H1 (cell line): ENCODE data around the gene TCF4. TPM values are rescaled to one million over a fixed set of nuclear protein-coding genes. Genes with fewer than 3 reads are reported as not detected.

ENCODE experiments used
- CTCF ChIA-PET: fragments of 300-600 bp; sonication (Branson Sonifier 250); formaldehyde crosslinking; loops from one replicate; lab custom pipeline; 2021; ENCODE audit not compliant: partially characterized antibody; lab: Charles Lee
- POLR2A ChIA-PET: fragments of 300-600 bp; sonication (Branson Sonifier 250); formaldehyde crosslinking; loops from one replicate; lab custom pipeline; 2021; ENCODE audit warnings: inconsistent platforms; ENCODE audit not compliant: partially characterized antibody; lab: Charles Lee
- DNase-seq, 2 experiments: peaks; one replicate each; pipeline versions ENCODE4 v3.0.0 to v3.0.0-alpha.2; 2010 to 2022; ENCODE audit warnings: low spot score in 2 of 2, low read depth in 1 of 2, mixed read lengths in 1 of 2
- FAIRE-seq: peaks from 2 replicates; lab custom pipeline; 2011; peaks lifted over from hg19 to GRCh38; lab: Jason Lieb, UNC
- H2AFZ ChIP-seq: 2 replicates; pipeline ENCODE4 v1.8.1; 2012; ENCODE audit warnings: low read length, inconsistent platforms
- H2AK5ac ChIP-seq: 2 replicates; pipeline ENCODE4 v1.6.1; 2013; ENCODE audit warnings: low read depth, low read length
- H2BK120ac ChIP-seq: replicated peaks from 2 replicates; pipeline ENCODE3; 2013; ENCODE audit warnings: low read depth, low read length, inconsistent platforms
- H2BK12ac ChIP-seq: 2 replicates; pipeline ENCODE4 v1.6.1; 2013; ENCODE audit warnings: low read depth, low read length
- H2BK15ac ChIP-seq: 2 replicates; pipeline ENCODE4 v1.6.1; 2013; ENCODE audit warnings: low read length
- H2BK20ac ChIP-seq: 2 replicates; pipeline ENCODE4 v1.6.1; 2013; ENCODE audit warnings: low read length
- H2BK5ac ChIP-seq: 2 replicates; pipeline ENCODE4 v1.6.1; 2013; ENCODE audit warnings: low read depth, low read length
- H3K14ac ChIP-seq: 2 replicates; pipeline ENCODE4 v1.6.1; 2013; ENCODE audit warnings: inconsistent platforms; ENCODE audit not compliant: insufficient read length
- H3K18ac ChIP-seq: 2 replicates; pipeline ENCODE4 v1.6.1; 2013; ENCODE audit warnings: low read length; ENCODE audit errors: extremely low read depth
- H3K23ac ChIP-seq: 2 replicates; pipeline ENCODE4 v1.6.1; 2013; ENCODE audit warnings: inconsistent platforms; ENCODE audit not compliant: insufficient read length
- H3K23me2 ChIP-seq: 2 replicates; pipeline ENCODE4 v1.6.1; 2013; ENCODE audit warnings: low read depth, low read length
- H3K27ac ChIP-seq: 2 replicates; pipeline ENCODE4 v1.6.1; 2011; ENCODE audit warnings: low read depth, low read length, inconsistent platforms
- H3K27me3 ChIP-seq, 4 experiments: replicated peaks in 1 of 4; 1 replicate in 1 of 4; 2 replicates in 3 of 4; pipeline versions ENCODE4 v1.6.1 to v1.8.1; 2011 to 2013; ENCODE audit warnings: low read length in 3 of 4, mild to moderate bottlenecking in 3 of 4, inconsistent platforms in 2 of 4, mixed read lengths in 2 of 4, moderate library complexity in 1 of 4; ENCODE audit not compliant: control insufficient read depth in 3 of 4, insufficient read depth in 3 of 4; ENCODE audit errors: extremely low read depth in 1 of 4
- H3K36me3 ChIP-seq, 4 experiments: 2 replicates each; pipeline versions ENCODE4 v1.6.1 to v1.8.1; 2011 to 2013; ENCODE audit warnings: mild to moderate bottlenecking in 4 of 4, low read length in 3 of 4, moderate library complexity in 2 of 4, control low read depth in 1 of 4, inconsistent platforms in 1 of 4; ENCODE audit not compliant: insufficient read depth in 4 of 4, control insufficient read depth in 2 of 4
- H3K4ac ChIP-seq: replicated peaks from 2 replicates; pipeline ENCODE3; 2013; ENCODE audit warnings: low read length, low read depth, mixed read lengths, inconsistent platforms; ENCODE audit not compliant: insufficient read length
- H3K4me1 ChIP-seq, 4 experiments: replicated peaks in 1 of 4; 1 replicate in 1 of 4; 2 replicates in 3 of 4; pipeline versions ENCODE4 v1.6.1 to v1.8.1; 2011 to 2013; ENCODE audit warnings: low read length in 3 of 4, inconsistent platforms in 2 of 4, mixed read lengths in 1 of 4; ENCODE audit not compliant: insufficient read depth in 4 of 4, control insufficient read depth in 3 of 4
- H3K4me2 ChIP-seq, 2 experiments: 2 replicates each; pipeline versions ENCODE4 v1.6.1 to v1.8.1; 2011 to 2013; ENCODE audit warnings: low read depth in 2 of 2, low read length in 2 of 2, control low read depth in 1 of 2, inconsistent platforms in 1 of 2, mild to moderate bottlenecking in 1 of 2; ENCODE audit not compliant: insufficient read depth in 1 of 2
- H3K4me3 ChIP-seq, 4 experiments: fragments of 200-600, 300-600 bp in 1 of 4; sonication (generic), shearing (Covaris generic), sonication (Bioruptor Twin) in 1 of 4; 2 replicates each; pipeline versions ENCODE4 v1.5.1 to v1.8.1; 2011 to 2016; ENCODE audit warnings: low read length in 4 of 4, low read depth in 3 of 4, control low read depth in 2 of 4, inconsistent platforms in 2 of 4, mild to moderate bottlenecking in 2 of 4, mixed read lengths in 1 of 4, moderate library complexity in 1 of 4; ENCODE audit not compliant: insufficient read depth in 2 of 4; ENCODE audit errors: extremely low read depth in 1 of 4
- H3K56ac ChIP-seq: replicated peaks from 2 replicates; pipeline ENCODE3; 2013; ENCODE audit warnings: low read depth, mild to moderate bottlenecking, mixed read lengths, low read length, inconsistent platforms; ENCODE audit not compliant: insufficient read length
- H3K79me1 ChIP-seq: 2 replicates; pipeline ENCODE4 v1.6.1; 2013; ENCODE audit warnings: low read depth, low read length, control low read depth
- H3K79me2 ChIP-seq, 2 experiments: 2 replicates each; pipeline versions ENCODE4 v1.6.1 to v1.8.1; 2012 to 2013; ENCODE audit warnings: low read length in 2 of 2, mild to moderate bottlenecking in 2 of 2, inconsistent platforms in 1 of 2; ENCODE audit not compliant: insufficient read depth in 2 of 2, control insufficient read depth in 1 of 2
- H3K9ac ChIP-seq, 4 experiments: replicated peaks in 1 of 4; 1 replicate in 1 of 4; 2 replicates in 3 of 4; pipeline versions ENCODE4 v1.6.1 to v1.8.1; 2011 to 2013; ENCODE audit warnings: low read depth in 3 of 4, low read length in 3 of 4, control low read depth in 2 of 4, mild to moderate bottlenecking in 2 of 4, moderate library complexity in 2 of 4, inconsistent platforms in 1 of 4; ENCODE audit errors: extremely low read depth in 1 of 4
- H3K9me3 ChIP-seq, 2 experiments: 2 replicates each; pipeline versions ENCODE4 v1.6.1 to v1.8.1; 2012 to 2013; ENCODE audit warnings: mild to moderate bottlenecking in 2 of 2, moderate library complexity in 2 of 2, control low read depth in 1 of 2, inconsistent platforms in 1 of 2, low read depth in 1 of 2, low read length in 1 of 2, mixed read lengths in 1 of 2; ENCODE audit not compliant: insufficient read depth in 2 of 2
- H4K20me1 ChIP-seq, 2 experiments: replicated peaks in 1 of 2; 2 replicates each; pipeline versions ENCODE3 to v1.8.1; 2011 to 2013; ENCODE audit warnings: inconsistent platforms in 2 of 2, low read length in 2 of 2, mild to moderate bottlenecking in 1 of 2; ENCODE audit not compliant: insufficient read depth in 2 of 2, control insufficient read depth in 1 of 2
- H4K5ac ChIP-seq: 2 replicates; pipeline ENCODE4 v1.6.1; 2013; ENCODE audit warnings: low read length, low read depth, mixed read lengths, inconsistent platforms; ENCODE audit not compliant: insufficient read length
- H4K8ac ChIP-seq: 2 replicates; pipeline ENCODE4 v1.8.0; 2013; ENCODE audit warnings: mild to moderate bottlenecking, moderate library complexity, low read length, inconsistent platforms; ENCODE audit not compliant: insufficient read depth; ENCODE audit errors: extremely low read depth
- H4K91ac ChIP-seq: replicated peaks from 2 replicates; pipeline ENCODE3; 2013; ENCODE audit warnings: low read length, mixed read lengths, inconsistent platforms; ENCODE audit not compliant: insufficient read length
- CEBPB ChIP-seq: IDR thresholded peaks from 2 replicates; pipeline ENCODE4 v1.6.1; 2012; ENCODE audit warnings: low read depth, low read length
- CHD2 ChIP-seq: IDR thresholded peaks from 2 replicates; pipeline ENCODE4 v1.6.1; 2012; ENCODE audit warnings: low read length, improper control_type of control experiment
- EZH2 ChIP-seq: fragments of 200-600 bp; sonication (generic); IDR thresholded peaks from 2 replicates; pipeline ENCODE4 v1.7.1; 2012; ENCODE audit warnings: low read depth, mild to moderate bottlenecking, moderate library complexity, low read length, inconsistent platforms; ENCODE audit not compliant: severe bottlenecking
- HDAC6 ChIP-seq: IDR thresholded peaks from one replicate; pipeline ENCODE4 v1.7.1; 2012; ENCODE audit warnings: low read depth, mild to moderate bottlenecking, inconsistent platforms, low read length, moderate library complexity
- MAFK ChIP-seq: IDR thresholded peaks from 2 replicates; pipeline ENCODE4 v1.6.1; 2012; ENCODE audit warnings: low read depth, mild to moderate bottlenecking, improper control_type of control experiment, low read length
- NANOG ChIP-seq: IDR thresholded peaks from 2 replicates; pipeline ENCODE4 v1.6.1; 2011; ENCODE audit warnings: low read length, low read depth, mild to moderate bottlenecking, inconsistent platforms; ENCODE audit not compliant: insufficient read depth, poor library complexity, severe bottlenecking
- RAD21 ChIP-seq, 2 experiments: IDR thresholded peaks in 1 of 2; conservative IDR thresholded peaks in 1 of 2; 2 replicates each; pipeline ENCODE4 v1.6.1; 2011; ENCODE audit warnings: low read depth in 2 of 2, low read length in 2 of 2, improper control_type of control experiment in 1 of 2, inconsistent platforms in 1 of 2, mild to moderate bottlenecking in 1 of 2, moderate library complexity in 1 of 2
- RNF2 ChIP-seq: fragments of 200-900, 300-1000 bp; sonication (generic); IDR thresholded peaks from 2 replicates; pipeline ENCODE4 v1.7.1; 2016; ENCODE audit warnings: borderline replicate concordance, low read depth, mild to moderate bottlenecking, antibody characterized with exemption, low read length; ENCODE audit not compliant: poor library complexity, severe bottlenecking; ENCODE audit errors: missing control alignments
- SIX5 ChIP-seq: IDR thresholded peaks from 2 replicates; pipeline ENCODE4 v1.6.1; 2011; ENCODE audit warnings: mild to moderate bottlenecking, low read depth, low read length
- TCF12 ChIP-seq: IDR thresholded peaks from 2 replicates; pipeline ENCODE4 v1.6.1; 2011; ENCODE audit warnings: low read depth, mild to moderate bottlenecking, low read length
- WGBS, 2 experiments: shearing (Covaris generic) in 1 of 2; methylation state at CpG; one replicate each; pipeline versions ENCODE4 v1.1.6 to v1.1.7; 2013 to 2015; ENCODE audit warnings: low lambda C conversion rate in 2 of 2, mixed read lengths in 2 of 2, inconsistent platforms in 1 of 2, low coverage in 1 of 2, missing lambda C conversion rate in 1 of 2; ENCODE audit not compliant: insufficient replicate concordance in 2 of 2, insufficient coverage in 1 of 2, insufficient read length in 1 of 2; ENCODE audit errors: extremely low coverage in 1 of 2, missing lambda C conversion rate in 1 of 2; 5-methylcytosine and 5-hydroxymethylcytosine counted together
- polyA plus RNA-seq, 7 experiments: library from polyadenylated mRNA; depleted of rRNA in 3 of 7; stranded (reverse) in 5 of 7; unstranded in 2 of 7; fragments of >200 nt in 5 of 7; fragments of 200-250 nt in 2 of 7; gene quantifications; 1 replicate in 5 of 7; 2 replicates in 1 of 7; 4 replicates in 1 of 7; pipeline versions ENCODE4 v1.2.1 to v1.2.3, GENCODE V29; 2011 to 2013; ENCODE audit warnings: missing spikeins in 2 of 7, mixed read lengths in 2 of 7
- total RNA-seq: library from RNA; stranded (reverse); fragmentation: NEBNext Ultra II Directional; extraction: Animal tissue kit (Norgen Biotek cat#: 25700); gene quantifications from 2 replicates; pipeline ENCODE4 v1.2.1, GENCODE V29; 2021
- TF ChIP-seq, protein P1 (sequence below): IDR thresholded peaks from 2 replicates; pipeline ENCODE4 v1.6.1; 2011; ENCODE audit warnings: low read length, improper control_type of control experiment

Gene TCF4
- total and polyA plus RNA-seq, 2 of the 8 experiments (the other 6 are each of a cell fraction or from before 2014, with no cell fraction given), result 59.3 to 118 TPM

DNA sequence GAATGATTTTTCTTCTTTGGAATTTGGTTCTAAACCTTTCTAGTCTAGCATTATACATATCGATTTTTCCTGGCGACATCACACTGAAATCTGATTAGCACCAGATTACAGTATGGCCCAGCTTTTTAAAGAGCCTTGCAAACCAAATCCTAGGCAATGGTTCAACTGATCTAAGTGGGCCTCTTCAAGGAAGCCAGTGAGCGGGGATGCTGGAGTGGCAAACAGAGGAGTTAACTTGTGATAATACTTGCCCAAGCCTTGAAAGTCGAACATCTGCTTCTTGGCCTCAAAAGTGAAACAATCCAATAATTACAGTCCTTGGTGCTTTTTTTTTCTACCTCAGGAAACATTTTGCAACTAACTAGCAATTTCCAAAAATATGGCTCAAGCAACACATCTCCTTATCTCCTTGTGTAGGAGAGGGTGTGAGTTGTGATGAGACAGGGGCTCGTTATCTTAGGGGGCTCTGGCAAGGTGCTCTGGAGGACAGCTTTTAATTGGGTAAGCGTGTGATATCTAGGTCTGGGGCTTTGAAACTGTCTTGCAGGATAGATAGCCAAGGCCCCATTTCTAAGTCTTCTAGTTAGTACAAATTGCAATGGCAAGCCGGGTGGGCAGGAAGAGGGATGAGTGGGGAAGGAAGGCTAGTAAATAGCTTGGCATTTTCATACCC lies 388.6 kb downstream of the TCF4 start:
- Histone ChIP-seq H3K79me1 (no peaks in the 10 kb centered on the region), H2BK5ac (no peak overlapping the region), H3K79me2 (no peaks in the 10 kb centered on the region), H3K4me2 (no peak overlapping the region), H3K27ac (no peak overlapping the region), H2AK5ac (no peak overlapping the region), H4K20me1 (no peaks in the 10 kb centered on the region), H3K56ac (no peak overlapping the region), H2BK15ac (no peak overlapping the region), H3K4me3 (no peak overlapping the region), H2AFZ (no peak overlapping the region), H3K4ac (no peak overlapping the region), H3K14ac (no peak overlapping the region), H2BK120ac (no peak overlapping the region), H3K9me3 (no peaks in the 10 kb centered on the region; a peak in 1 of 4 replicates), H4K8ac (no peak overlapping the region), H3K23me2 (no peaks in the 10 kb centered on the region), H3K36me3 (no peaks in the 10 kb centered on the region), H3K4me1 (no peaks in the 10 kb centered on the region), H3K9ac (no peak overlapping the region), H3K18ac (no peak overlapping the region), H4K91ac (no peak overlapping the region), H3K23ac (no peak overlapping the region), H2BK12ac (no peak overlapping the region), H4K5ac (no peak overlapping the region), H2BK20ac (no peak overlapping the region), H3K27me3 (peaks cover 0 to 1% (median 0%) of the 10 kb centered on the region in 4 experiments; a peak in 1 of 7 replicates)
- DNase-seq (no peak), FAIRE-seq (no peak)
- CTCF ChIA-PET, result interaction anchor here (0.6 kb wide), 1 partner anchor 19 kb away, joined by 4 read pairs; no protein-coding TSS in a partner anchor
- POLR2A ChIA-PET, result interaction anchor here (1.5 kb wide), 1 partner anchor 13 kb away, joined by 3 read pairs; no protein-coding TSS in a partner anchor
- 93% methylated on average over 7 of the region's 7 CpGs; no CpG with 5 or more reads in 1 of the 2 experiments for WGBS, 2 experiments
- TF ChIP-seq EZH2 (no peak), NANOG (no peak), SIX5 (no peak), RAD21 (IDR thresholded peaks at IDR 0.05 in 1 of 2, conservative IDR thresholded peaks at IDR 0.05 in 1 of 2; ENCODE audit: low read depth in 2 of 2, low read length in 2 of 2) (no peak), CEBPB (no peak), CHD2 (no peak), TCF12 (no peak), MAFK (no peak), HDAC6 (no peak), RNF2 (no peak)
- TF ChIP-seq, protein P1, sequence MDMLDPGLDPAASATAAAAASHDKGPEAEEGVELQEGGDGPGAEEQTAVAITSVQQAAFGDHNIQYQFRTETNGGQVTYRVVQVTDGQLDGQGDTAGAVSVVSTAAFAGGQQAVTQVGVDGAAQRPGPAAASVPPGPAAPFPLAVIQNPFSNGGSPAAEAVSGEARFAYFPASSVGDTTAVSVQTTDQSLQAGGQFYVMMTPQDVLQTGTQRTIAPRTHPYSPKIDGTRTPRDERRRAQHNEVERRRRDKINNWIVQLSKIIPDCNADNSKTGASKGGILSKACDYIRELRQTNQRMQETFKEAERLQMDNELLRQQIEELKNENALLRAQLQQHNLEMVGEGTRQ, result no peak
